GM12864 (cell line): ENCODE data around the gene H1-8.

Experiments
- DNase-seq: peaks from one replicate; pipeline ENCODE4 v3.0.0-alpha.2; 2011; ENCODE audit warnings: low read depth
- H3K4me3 ChIP-seq: 2 replicates; pipeline ENCODE4 v1.5.1; 2011; ENCODE audit warnings: mild to moderate bottlenecking, low read depth, low read length, control low read depth
- TF ChIP-seq, protein P1 (sequence below): IDR thresholded peaks from 2 replicates; pipeline ENCODE4 v1.5.1; 2011; ENCODE audit warnings: low read depth, mild to moderate bottlenecking, moderate library complexity, low read length, control low read depth, inconsistent platforms; ENCODE audit errors: missing control alignments

The H1-8 gene

DNA sequence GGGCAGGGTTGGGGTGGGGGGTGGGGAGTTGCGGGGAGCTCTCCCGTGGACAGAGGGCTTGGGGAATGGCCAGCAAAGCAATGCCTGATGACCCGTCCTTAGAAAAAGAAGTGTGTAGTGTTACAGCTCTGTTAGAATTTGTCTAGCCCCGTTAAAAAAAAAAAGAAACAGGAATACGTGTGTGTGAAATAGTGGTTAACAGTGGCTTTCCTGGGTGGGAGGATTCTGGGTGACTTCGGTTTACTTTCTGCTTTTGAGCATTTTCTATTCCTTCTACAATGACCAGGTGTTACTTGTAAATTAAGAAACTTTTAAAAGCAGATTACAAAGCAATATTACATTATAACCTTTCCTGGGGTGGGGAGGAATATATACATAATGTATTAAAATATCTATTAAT is 25.0 kb downstream of the H1-8 start:
- no peak overlapping the region for H3K4me3 ChIP-seq
- no peak for DNase-seq
- TF ChIP-seq, protein P1, sequence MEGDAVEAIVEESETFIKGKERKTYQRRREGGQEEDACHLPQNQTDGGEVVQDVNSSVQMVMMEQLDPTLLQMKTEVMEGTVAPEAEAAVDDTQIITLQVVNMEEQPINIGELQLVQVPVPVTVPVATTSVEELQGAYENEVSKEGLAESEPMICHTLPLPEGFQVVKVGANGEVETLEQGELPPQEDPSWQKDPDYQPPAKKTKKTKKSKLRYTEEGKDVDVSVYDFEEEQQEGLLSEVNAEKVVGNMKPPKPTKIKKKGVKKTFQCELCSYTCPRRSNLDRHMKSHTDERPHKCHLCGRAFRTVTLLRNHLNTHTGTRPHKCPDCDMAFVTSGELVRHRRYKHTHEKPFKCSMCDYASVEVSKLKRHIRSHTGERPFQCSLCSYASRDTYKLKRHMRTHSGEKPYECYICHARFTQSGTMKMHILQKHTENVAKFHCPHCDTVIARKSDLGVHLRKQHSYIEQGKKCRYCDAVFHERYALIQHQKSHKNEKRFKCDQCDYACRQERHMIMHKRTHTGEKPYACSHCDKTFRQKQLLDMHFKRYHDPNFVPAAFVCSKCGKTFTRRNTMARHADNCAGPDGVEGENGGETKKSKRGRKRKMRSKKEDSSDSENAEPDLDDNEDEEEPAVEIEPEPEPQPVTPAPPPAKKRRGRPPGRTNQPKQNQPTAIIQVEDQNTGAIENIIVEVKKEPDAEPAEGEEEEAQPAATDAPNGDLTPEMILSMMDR = no peak

GRCh38 chr3:129569856-129570255 is 26.9 kb downstream of the H1-8 start:
- no peak for DNase-seq
- TF ChIP-seq, protein P1 = no peak
- H3K4me3 ChIP-seq = no peak overlapping the region

DNA sequence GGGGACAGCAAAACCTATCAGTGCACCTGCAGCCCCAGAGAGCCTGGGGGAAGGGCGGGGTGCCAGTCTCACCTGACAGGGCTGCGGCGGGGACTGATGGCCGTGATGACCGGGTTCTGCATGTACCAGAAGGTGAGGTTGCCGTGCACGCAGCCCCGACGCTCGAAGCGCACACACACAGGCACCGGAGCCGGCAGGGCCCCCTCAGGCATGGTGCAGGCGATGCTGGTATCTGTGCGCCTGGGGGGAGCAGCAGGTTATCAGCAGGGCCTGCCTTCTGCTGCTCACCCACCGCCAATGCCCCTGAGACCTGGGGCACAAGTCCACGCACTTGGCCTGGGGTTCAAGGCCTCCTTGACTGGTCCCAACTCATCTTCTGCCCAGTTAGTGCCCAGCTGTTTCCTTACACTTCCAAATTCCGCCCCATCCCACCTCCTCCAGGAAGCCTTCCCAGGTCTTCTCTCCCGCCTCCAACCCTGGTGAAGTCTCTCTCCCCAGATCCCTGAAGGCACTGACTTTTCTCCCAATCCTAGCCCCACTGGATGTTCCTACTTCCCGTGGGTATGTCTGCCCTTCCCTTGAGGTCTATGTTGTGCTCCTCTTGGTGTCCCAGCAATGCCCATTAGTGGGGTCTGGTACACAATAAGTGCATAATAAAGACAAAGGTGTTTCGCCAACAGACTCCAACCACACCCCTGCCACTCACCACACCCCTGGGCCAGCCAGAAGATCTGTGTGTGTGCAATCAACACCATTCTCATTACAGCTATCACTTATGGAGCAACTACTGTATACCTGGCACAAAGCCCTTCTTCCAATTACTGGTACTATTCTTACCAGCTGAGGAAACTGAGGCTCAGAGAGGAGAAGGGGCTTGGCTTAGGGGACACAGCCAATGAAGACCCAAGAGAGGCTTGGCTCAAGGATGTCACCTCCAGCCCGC is 28.9 kb downstream of the H1-8 start:
- TF ChIP-seq, protein P1 = no peak
- DNase-seq = no peak
- no peak overlapping the region for H3K4me3 ChIP-seq

DNA sequence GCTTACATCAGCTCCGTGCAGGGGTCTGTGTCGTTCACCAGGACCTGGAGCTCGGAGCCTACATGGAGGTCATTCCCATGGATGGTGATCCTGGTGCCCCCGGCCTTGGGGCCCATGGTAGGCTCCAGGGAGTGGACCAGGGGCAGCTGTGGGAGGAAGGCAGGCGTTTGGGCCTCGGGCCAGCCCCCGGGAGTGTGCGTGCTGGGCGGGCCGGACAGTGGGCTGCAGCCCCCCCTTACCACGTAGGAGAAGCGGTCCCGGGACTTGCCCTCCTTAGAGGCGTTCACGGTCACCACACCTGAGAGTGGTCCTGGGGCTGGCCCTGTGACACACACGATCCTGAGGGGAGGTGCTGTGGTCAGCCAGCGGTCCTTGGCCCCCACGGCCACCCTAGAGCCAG is 29.6 kb downstream of the H1-8 start:
- H3K4me3 ChIP-seq = no peak overlapping the region
- TF ChIP-seq, protein P1 = no peak
- no peak for DNase-seq

DNA sequence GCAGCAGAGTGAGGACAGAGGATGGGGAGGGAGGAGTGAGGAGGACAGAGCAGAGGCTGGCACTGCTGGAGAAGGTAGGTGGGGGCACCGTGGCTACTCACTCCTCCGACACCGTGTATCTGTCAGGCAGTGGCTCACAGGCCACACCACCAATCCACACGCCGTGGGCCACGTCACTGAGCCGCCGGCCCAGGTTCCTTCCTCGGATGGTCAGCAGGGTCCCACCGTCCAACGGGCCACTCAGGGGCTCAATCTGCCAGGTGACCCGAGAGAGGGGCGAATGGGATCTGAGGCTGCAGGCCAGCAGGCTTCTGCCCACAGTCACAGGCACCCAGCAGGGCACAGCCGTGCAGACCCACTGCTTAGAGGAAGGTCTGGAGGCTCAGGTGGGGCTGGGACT is 30.5 kb downstream of the H1-8 start:
- H3K4me3 ChIP-seq = no peak overlapping the region
- DNase-seq = no peak
- TF ChIP-seq, protein P1 = no peak

GRCh38 chr3:129574206-129574605 is 31.2 kb downstream of the H1-8 start:
- TF ChIP-seq, protein P1 = no peak

More at GRCh38 chr3:129574206-129574605, 31.2 kb downstream of the H1-8 start:
- H3K4me3 ChIP-seq = no peak overlapping the region
- no peak for DNase-seq
